NB4 (cell line): ENCODE data around the gene ZMAT3.

Source experiments
- CTCF ChIP-seq: IDR thresholded peaks from one replicate; pipeline ENCODE4 v1.5.1; 2012; ENCODE audit warnings: low read depth, low read length
- POLR2A ChIP-seq: IDR thresholded peaks from 2 replicates; pipeline ENCODE4 v1.6.1; 2011; ENCODE audit warnings: mild to moderate bottlenecking; ENCODE audit not compliant: insufficient read length; ENCODE audit errors: extremely low read depth

DNA sequence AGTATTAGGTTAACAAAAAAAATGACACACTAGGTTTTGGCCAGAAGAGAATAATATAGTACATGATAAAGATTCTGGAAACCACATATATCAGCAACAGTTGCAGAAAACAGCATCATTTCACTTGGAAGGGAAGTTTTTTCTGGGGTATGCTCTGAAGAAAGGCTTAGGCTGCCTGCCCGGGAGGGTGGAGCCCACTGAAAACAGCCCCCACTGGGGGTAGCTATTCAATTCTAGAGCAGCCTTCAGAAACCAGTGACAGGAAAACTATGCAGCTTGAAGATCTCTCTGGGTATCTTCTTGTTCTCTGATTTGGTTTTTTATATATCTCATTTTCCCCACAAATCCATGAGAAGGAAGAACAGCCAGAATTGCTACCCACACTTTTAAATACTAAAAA lies 43.2 kb downstream of the ZMAT3 start:
- TF ChIP-seq POLR2A (no peak), CTCF (no peak)
